Caco-2 (cell line): Measurements from ENCODE around the gene DCST1. TPM values are rescaled to one million over a fixed set of nuclear protein-coding genes. Genes with fewer than 3 reads are reported as not detected.
A peak's percentile ranks its signal among the peaks of the same experiment; 100 is the strongest.

Source experiments
- BruUV-seq: library from RNA; stranded (reverse); fragments of 400-500 nt; replicated peaks from 2 replicates; lab custom pipeline; 2021; lab: Mats Ljungman, UMichigan
- CTCF ChIA-PET: fragments of 300-600 bp; sonication (Branson Sonifier 250); formaldehyde crosslinking; loops from one replicate; lab custom pipeline; 2022; ENCODE audit warnings: antibody characterized with exemption; lab: Charles Lee
- POLR2A ChIA-PET: fragments of 300-600 bp; sonication (Branson Sonifier 250); formaldehyde crosslinking; loops from one replicate; lab custom pipeline; 2022; ENCODE audit warnings: antibody characterized with exemption; lab: Charles Lee
- DNase-seq, 2 experiments: peaks; one replicate each; pipeline versions ENCODE4 v3.0.0 to v3.0.0-alpha.2; 2020 to 2022
- H3K27me3 ChIP-seq: replicated peaks from 2 replicates; pipeline ENCODE4 v1.6.0; 2011; ENCODE audit warnings: low read length; ENCODE audit not compliant: control insufficient read depth, insufficient read depth
- H3K36me3 ChIP-seq: 2 replicates; pipeline ENCODE4 v1.5.1; 2011; ENCODE audit warnings: low read length; ENCODE audit not compliant: control insufficient read depth, insufficient read depth
- H3K4me1 ChIP-seq: fragments of 250-450 bp; sonication (Bioruptor Pico); 2 replicates; pipeline ENCODE4 v1.5.1; 2020; ENCODE audit warnings: mild to moderate bottlenecking
- H3K4me3 ChIP-seq: 2 replicates; pipeline ENCODE4 v1.5.1; 2011; ENCODE audit warnings: low read depth, mild to moderate bottlenecking, control low read depth, low read length
- H3K9me3 ChIP-seq: fragments of 250-450 bp; sonication (Bioruptor Pico); 2 replicates; pipeline ENCODE4 v1.5.1; 2020; ENCODE audit warnings: mild to moderate bottlenecking, moderate library complexity
- H3K27ac Mint-ChIP-seq: one replicate; pipeline ENCODE4 v1.8.0; 2022; ENCODE audit warnings: mixed read lengths; ENCODE audit not compliant: unreplicated experiment
- H3K27me3 Mint-ChIP-seq: one replicate; pipeline ENCODE4 v1.8.0; 2022; ENCODE audit warnings: mixed read lengths; ENCODE audit not compliant: insufficient read depth, unreplicated experiment
- H3K36me3 Mint-ChIP-seq: one replicate; pipeline ENCODE4 v1.8.0; 2022; ENCODE audit warnings: mild to moderate bottlenecking, mixed read lengths; ENCODE audit not compliant: insufficient read depth, unreplicated experiment
- H3K4me1 Mint-ChIP-seq: one replicate; pipeline ENCODE4 v1.8.0; 2022; ENCODE audit warnings: low read depth, mixed read lengths; ENCODE audit not compliant: unreplicated experiment
- H3K4me3 Mint-ChIP-seq: one replicate; pipeline ENCODE4 v1.8.0; 2022; ENCODE audit warnings: mild to moderate bottlenecking, moderate library complexity, mixed read lengths; ENCODE audit not compliant: unreplicated experiment
- H3K9me3 Mint-ChIP-seq: one replicate; pipeline ENCODE4 v1.8.0; 2022; ENCODE audit warnings: mixed read lengths; ENCODE audit not compliant: unreplicated experiment
- intact Hi-C: fragments of 100-400 bp; cut with micrococcal nuclease; formaldehyde crosslinking; loops from one replicate; pipeline ENCODE4 v1.10.0; 2022; ENCODE audit not compliant: unreplicated experiment
- total RNA-seq: library from RNA; stranded (reverse); gene quantifications from 2 replicates; pipeline ENCODE4 v1.2.3, GENCODE V29; 2022
- TF ChIP-seq, protein P1 (sequence below), 2 experiments: fragments of 200-600 bp in 1 of 2; IDR thresholded peaks; 1 replicate in 1 of 2; 2 replicates in 1 of 2; pipeline versions ENCODE4 v1.5.1 to v1.8.0; 2011 to 2022; ENCODE audit warnings: antibody characterized with exemption in 1 of 2, control low read depth in 1 of 2, inconsistent platforms in 1 of 2, low read depth in 1 of 2, low read length in 1 of 2, mild to moderate bottlenecking in 1 of 2, moderate library complexity in 1 of 2; ENCODE audit not compliant: insufficient read depth in 1 of 2, severe bottlenecking in 1 of 2, unreplicated experiment in 1 of 2

The DCST1 gene
- total RNA-seq, 1 experiment from 2014 or later: not detected

DNA sequence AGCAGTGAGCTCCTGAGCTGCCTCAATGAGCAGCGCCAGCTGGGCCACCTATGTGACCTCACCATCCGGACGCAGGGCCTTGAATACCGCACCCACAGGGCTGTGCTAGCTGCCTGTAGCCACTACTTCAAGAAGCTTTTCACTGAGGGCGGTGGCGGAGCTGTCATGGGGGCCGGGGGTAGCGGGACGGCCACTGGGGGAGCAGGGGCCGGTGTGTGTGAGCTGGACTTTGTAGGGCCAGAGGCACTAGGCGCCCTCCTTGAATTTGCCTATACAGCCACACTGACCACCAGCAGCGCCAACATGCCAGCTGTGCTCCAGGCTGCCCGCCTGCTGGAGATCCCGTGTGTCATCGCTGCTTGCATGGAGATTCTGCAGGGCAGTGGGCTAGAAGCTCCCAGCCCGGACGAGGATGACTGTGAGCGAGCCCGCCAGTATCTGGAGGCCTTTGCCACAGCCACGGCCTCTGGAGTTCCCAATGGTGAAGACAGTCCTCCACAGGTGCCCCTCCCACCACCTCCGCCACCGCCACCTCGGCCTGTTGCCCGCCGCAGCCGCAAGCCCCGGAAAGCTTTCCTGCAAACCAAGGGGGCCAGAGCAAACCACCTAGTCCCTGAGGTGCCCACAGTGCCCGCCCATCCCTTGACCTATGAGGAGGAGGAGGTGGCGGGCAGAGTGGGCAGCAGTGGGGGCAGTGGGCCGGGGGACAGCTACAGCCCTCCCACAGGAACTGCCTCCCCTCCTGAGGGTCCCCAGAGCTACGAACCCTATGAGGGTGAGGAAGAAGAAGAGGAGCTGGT, 18.7 kb upstream of the DCST1 start:
- H3K36me3 ChIP-seq: peaks cover 1% of the 10 kb centered on the region
- peaks cover 24% of the 10 kb centered on the region for H3K4me1 ChIP-seq
- Mint-ChIP-seq H3K4me3 (no peak overlapping the region), H3K27ac (no peak overlapping the region), H3K27me3 (no peaks in the 10 kb centered on the region), H3K36me3 (peaks cover 57% of the 10 kb centered on the region), H3K4me1 (peaks cover 27% of the 10 kb centered on the region), H3K9me3 (no peaks in the 10 kb centered on the region)
- BruUV-seq: no TSS peak
- H3K9me3 ChIP-seq: no peaks in the 10 kb centered on the region
- TF ChIP-seq, protein P1, sequence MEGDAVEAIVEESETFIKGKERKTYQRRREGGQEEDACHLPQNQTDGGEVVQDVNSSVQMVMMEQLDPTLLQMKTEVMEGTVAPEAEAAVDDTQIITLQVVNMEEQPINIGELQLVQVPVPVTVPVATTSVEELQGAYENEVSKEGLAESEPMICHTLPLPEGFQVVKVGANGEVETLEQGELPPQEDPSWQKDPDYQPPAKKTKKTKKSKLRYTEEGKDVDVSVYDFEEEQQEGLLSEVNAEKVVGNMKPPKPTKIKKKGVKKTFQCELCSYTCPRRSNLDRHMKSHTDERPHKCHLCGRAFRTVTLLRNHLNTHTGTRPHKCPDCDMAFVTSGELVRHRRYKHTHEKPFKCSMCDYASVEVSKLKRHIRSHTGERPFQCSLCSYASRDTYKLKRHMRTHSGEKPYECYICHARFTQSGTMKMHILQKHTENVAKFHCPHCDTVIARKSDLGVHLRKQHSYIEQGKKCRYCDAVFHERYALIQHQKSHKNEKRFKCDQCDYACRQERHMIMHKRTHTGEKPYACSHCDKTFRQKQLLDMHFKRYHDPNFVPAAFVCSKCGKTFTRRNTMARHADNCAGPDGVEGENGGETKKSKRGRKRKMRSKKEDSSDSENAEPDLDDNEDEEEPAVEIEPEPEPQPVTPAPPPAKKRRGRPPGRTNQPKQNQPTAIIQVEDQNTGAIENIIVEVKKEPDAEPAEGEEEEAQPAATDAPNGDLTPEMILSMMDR (IDR thresholded peaks at IDR 0.05; ENCODE audit: insufficient read depth in 1 of 2, low read depth in 1 of 2, low read length in 1 of 2, severe bottlenecking in 1 of 2, unreplicated experiment in 1 of 2): no peak
- ChIA-PET POLR2A (no interaction called here), CTCF (interaction anchor here (0.9 kb wide), 1 partner anchor 13 kb away, joined by 3 read pairs; no protein-coding TSS in a partner anchor)
- no peak for DNase-seq
- H3K4me3 ChIP-seq: no peak overlapping the region
- H3K27me3 ChIP-seq: no peaks in the 10 kb centered on the region
- intact Hi-C loops: no loop called here

DNA sequence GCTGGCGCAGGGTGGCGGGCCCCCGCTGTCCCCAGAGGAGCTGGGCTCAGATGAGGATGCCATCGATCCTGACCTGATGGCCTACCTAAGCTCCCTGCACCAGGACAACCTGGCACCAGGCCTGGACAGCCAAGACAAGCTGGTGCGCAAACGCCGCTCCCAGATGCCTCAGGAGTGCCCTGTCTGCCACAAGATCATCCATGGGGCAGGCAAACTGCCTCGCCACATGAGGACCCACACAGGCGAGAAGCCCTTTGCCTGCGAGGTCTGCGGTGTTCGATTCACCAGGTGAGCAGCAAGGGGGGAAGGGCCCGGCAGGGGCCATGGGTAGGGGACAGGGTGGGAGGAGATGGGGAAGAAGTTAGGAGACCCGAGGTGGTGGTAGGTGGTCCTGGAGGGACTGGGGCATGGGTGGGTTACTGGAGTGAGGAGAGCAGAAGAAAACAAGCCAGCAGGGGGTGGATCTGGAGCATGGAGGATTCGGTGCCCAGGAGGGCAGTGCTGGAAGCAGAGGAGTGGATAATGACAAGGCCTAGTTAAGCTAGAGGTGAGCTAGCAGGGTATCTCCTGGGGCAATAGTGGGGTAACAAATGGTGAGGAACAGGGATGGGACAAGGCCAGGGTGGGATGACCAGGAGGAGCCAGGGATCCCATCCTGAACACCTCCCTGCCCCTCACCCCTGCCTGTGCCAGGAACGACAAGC, 17.9 kb upstream of the DCST1 start:
- H3K4me3 Mint-ChIP-seq: peak overlapping the region; percentile 7
- Histone ChIP-seq H3K27me3 (no peaks in the 10 kb centered on the region), H3K4me1 (peaks cover 17% of the 10 kb centered on the region), H3K9me3 (no peaks in the 10 kb centered on the region), H3K36me3 (peaks cover 1% of the 10 kb centered on the region), H3K4me3 (no peak overlapping the region)
- ChIA-PET POLR2A (no interaction called here), CTCF (interaction anchor here (0.5 to 2.4 kb wide), 4 partner anchors 14 to 273 kb away, joined by 3 to 43 read pairs (median 10); partner anchors contain the start of gene ADAM15)
- H3K9me3 Mint-ChIP-seq: no peaks in the 10 kb centered on the region
- H3K4me1 Mint-ChIP-seq: peaks cover 28% of the 10 kb centered on the region
- H3K27me3 Mint-ChIP-seq: no peaks in the 10 kb centered on the region
- peaks cover 59% of the 10 kb centered on the region for H3K36me3 Mint-ChIP-seq
- intact Hi-C loops: loop anchor here (2.0 kb wide), 1 partner anchor 35 kb away; the partner anchor contains the start of gene ADAM15
- peak overlapping the region; percentile 62 for H3K27ac Mint-ChIP-seq
- DNase-seq: no peak
- TF ChIP-seq, protein P1 (IDR thresholded peaks at IDR 0.05; ENCODE audit: insufficient read depth in 1 of 2, low read depth in 1 of 2, low read length in 1 of 2, severe bottlenecking in 1 of 2, unreplicated experiment in 1 of 2): no peak
- BruUV-seq: no TSS peak

DNA sequence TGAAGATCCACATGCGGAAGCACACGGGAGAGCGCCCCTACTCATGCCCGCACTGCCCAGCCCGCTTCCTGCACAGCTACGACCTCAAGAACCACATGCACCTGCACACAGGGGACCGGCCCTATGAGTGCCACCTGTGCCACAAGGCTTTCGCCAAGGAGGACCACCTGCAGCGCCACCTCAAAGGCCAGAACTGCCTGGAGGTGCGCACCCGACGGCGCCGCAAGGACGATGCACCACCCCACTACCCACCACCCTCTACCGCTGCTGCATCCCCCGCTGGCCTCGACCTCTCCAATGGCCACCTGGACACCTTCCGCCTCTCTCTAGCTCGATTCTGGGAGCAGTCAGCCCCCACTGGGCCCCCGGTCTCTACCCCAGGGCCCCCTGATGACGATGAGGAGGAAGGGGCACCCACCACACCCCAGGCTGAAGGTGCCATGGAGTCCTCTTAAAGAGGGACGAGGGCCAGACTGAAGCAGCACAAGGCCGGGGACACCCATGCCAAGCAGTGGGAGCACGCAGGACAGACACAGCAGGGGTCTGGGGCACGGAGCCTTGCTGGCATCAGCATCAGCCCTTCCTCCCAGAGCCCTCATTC, 17.3 kb upstream of the DCST1 start:
- Mint-ChIP-seq H3K36me3 (peaks cover 66% of the 10 kb centered on the region), H3K4me3 (peak overlapping the region; percentile 56), H3K9me3 (no peaks in the 10 kb centered on the region), H3K4me1 (peaks cover 29% of the 10 kb centered on the region), H3K27ac (peak overlapping the region; percentile 76), H3K27me3 (no peaks in the 10 kb centered on the region)
- ChIA-PET CTCF (interaction anchor here (0.5 to 2.4 kb wide), 14 partner anchors 10 to 272 kb away, joined by 3 to 43 read pairs (median 6); partner anchors contain the start of genes ADAM15, EFNA3, LENEP and PYGO2), POLR2A (interaction anchor here (0.7 to 1.5 kb wide), 4 partner anchors 17 to 178 kb away, joined by 3 to 5 read pairs (median 4); partner anchors contain the start of gene PMVK)
- Histone ChIP-seq H3K9me3 (no peaks in the 10 kb centered on the region), H3K4me1 (peaks cover 17% of the 10 kb centered on the region), H3K36me3 (peaks cover 1% of the 10 kb centered on the region), H3K4me3 (no peak overlapping the region), H3K27me3 (no peaks in the 10 kb centered on the region)
- intact Hi-C loops: loop anchor here (2.0 kb wide), 1 partner anchor 34 kb away; the partner anchor contains the start of gene ADAM15
- DNase-seq: no peak
- BruUV-seq: no TSS peak
- TF ChIP-seq, protein P1 (IDR thresholded peaks at IDR 0.05; ENCODE audit: insufficient read depth in 1 of 2, low read depth in 1 of 2, low read length in 1 of 2, severe bottlenecking in 1 of 2, unreplicated experiment in 1 of 2): no peak
